Measurements from ENCODE around the gene MIF4GD.
A peak's percentile ranks its signal among the peaks of the same experiment; 100 is the strongest.

MIF4GD gene

DNA sequence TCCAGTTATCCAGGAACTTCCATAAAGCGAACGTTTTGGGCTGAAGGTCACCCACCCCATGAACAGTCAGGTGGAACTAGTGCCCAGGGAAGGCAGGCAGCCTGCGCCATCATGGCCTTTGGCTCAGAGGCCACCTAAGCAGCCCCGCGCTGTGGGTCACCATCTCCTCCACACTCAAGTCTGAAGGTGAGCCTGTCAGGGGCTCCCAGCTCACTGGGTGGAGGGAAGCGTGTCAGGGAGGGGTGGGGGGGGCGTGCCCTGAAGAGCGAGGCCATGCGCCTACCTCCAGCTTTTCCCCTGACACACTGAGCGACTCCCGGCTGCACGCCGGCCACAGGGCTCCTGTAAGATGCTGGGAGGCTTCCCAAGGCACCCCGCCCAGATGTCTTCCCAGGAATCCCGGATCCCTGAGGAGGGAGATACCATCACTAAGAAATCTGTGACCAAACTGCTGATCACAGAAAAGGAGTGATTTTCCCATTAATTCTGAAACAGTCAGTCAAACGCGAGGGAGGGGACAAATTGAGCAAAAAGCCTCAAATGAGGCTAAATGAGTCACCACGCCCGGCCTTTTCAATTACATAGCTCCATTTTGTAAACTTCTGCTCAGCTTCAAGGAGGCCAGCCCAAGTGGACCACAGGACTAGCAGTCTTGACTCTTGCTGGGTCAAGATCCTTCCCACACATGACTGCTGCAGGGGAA is 44.7 kb upstream of the MIF4GD start:
- TF ChIP-seq, protein P1, sequence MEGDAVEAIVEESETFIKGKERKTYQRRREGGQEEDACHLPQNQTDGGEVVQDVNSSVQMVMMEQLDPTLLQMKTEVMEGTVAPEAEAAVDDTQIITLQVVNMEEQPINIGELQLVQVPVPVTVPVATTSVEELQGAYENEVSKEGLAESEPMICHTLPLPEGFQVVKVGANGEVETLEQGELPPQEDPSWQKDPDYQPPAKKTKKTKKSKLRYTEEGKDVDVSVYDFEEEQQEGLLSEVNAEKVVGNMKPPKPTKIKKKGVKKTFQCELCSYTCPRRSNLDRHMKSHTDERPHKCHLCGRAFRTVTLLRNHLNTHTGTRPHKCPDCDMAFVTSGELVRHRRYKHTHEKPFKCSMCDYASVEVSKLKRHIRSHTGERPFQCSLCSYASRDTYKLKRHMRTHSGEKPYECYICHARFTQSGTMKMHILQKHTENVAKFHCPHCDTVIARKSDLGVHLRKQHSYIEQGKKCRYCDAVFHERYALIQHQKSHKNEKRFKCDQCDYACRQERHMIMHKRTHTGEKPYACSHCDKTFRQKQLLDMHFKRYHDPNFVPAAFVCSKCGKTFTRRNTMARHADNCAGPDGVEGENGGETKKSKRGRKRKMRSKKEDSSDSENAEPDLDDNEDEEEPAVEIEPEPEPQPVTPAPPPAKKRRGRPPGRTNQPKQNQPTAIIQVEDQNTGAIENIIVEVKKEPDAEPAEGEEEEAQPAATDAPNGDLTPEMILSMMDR (IDR thresholded peaks at IDR 0.05; ENCODE audit: control extremely low read depth, extremely low read depth, low read depth, missing control alignments): no peak
- CTCF ChIA-PET: interaction anchor here (0.7 to 2.9 kb wide), 15 partner anchors 8 to 202 kb away, joined by 3 to 12 read pairs (median 4); partner anchors contain the start of genes MIF4GD and SLC25A19
- peak; percentile 56 for DNase-seq (ENCODE audit: extremely low spot score)
- POLR2A ChIA-PET: interaction anchor here (1.0 to 1.7 kb wide), 5 partner anchors 19 to 90 kb away, joined by 3 to 14 read pairs (median 6); partner anchors contain the start of genes MIF4GD and SLC25A19

DNA sequence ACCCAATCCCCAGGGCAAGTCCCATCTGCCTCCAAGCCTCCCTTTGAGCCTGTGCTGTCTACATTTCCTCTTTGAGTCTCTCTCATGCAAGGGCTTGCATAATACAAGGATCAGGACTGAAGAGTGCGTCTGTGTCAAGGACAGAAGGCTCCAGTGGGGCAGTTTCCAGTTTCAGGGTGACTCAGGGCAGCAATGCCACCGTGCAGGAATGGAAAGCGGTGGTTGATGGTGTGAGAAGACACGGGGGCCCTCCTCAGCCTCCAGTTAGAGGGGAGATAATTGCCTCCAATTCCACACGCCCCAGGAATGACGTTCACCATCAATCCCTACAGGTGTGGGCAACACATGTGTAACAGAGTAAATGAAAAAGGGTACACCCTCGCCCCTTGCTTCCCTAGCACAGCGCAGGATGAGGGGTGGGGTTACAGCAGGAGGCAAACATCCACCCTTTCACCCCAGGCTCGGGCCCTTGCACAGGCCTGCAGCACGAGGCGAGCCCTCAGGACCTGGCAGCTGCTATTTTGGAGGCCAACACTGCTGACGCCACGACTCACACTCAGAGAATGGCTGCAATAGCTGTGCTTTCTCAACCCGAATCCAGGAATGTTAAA is 43.0 kb upstream of the MIF4GD start:
- CTCF ChIA-PET: interaction anchor here (1.2 to 1.6 kb wide), 2 partner anchors 43 to 89 kb away, joined by 3 to 4 read pairs; partner anchors contain the start of gene MIF4GD

GRCh38 chr17:75308732-75309629 is 38.0 kb upstream of the MIF4GD start:
- ChIA-PET POLR2A (interaction anchor here (0.8 to 1.1 kb wide), 2 partner anchors 11 to 13 kb away, joined by 3 read pairs; no protein-coding TSS in a partner anchor), CTCF (interaction anchor here (0.7 to 3.1 kb wide), 6 partner anchors 8 to 88 kb away, joined by 3 to 19 read pairs (median 6); partner anchors contain the start of gene MIF4GD)
- no peak for DNase-seq (ENCODE audit: extremely low spot score)
- TF ChIP-seq, protein P1 (IDR thresholded peaks at IDR 0.05; ENCODE audit: control extremely low read depth, extremely low read depth, low read depth, missing control alignments): no peak

More for the DNA sequence above, 43.0 kb upstream of the MIF4GD start:
- POLR2A ChIA-PET: no interaction called here
- TF ChIP-seq, protein P1 (IDR thresholded peaks at IDR 0.05; ENCODE audit: control extremely low read depth, extremely low read depth, low read depth, missing control alignments): no peak
- peak; percentile 64 for DNase-seq (ENCODE audit: extremely low spot score)

DNA sequence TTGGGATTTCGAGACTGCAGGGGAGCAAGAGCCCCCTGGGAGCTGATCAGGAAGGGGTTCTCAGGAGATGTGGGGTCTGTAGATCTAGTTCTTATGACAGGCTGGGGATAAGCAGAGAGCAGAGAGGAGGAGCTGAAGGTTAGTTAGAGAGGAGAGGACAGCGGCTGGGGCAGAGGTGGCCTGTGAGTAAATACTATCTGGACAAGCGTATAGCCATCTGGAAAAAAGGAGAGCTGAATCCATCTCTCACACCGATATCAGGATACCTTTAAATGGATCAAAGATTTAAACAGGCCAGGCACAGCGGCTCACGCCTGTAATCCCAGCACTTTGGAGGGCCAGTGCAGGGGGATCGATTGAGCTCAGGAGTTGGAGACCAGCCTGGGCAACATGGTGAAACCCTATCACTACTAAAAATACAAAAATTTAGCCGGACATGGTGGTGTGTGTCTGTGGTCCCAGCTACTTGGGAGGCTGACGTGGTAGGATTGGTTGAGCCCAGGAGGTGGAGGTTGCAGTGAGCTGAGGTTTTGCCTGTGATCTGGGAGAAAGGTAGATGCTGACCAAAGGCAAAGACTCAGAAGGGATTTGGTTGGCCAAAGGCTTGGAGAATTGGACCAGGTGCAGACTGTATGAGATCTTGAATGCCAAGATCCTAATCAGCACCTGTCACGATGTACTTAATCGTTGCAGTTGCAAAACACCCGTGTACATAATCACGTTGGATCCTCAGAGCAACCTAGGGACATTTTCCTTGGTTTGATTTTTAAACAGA is 37.1 kb upstream of the MIF4GD start:
- DNase-seq (ENCODE audit: extremely low spot score): no peak
- CTCF ChIA-PET: interaction anchor here (0.7 to 3.1 kb wide), 6 partner anchors 8 to 89 kb away, joined by 3 to 19 read pairs (median 6); partner anchors contain the start of gene MIF4GD
- TF ChIP-seq, protein P1 (IDR thresholded peaks at IDR 0.05; ENCODE audit: control extremely low read depth, extremely low read depth, low read depth, missing control alignments): no peak
- POLR2A ChIA-PET: no interaction called here

DNA sequence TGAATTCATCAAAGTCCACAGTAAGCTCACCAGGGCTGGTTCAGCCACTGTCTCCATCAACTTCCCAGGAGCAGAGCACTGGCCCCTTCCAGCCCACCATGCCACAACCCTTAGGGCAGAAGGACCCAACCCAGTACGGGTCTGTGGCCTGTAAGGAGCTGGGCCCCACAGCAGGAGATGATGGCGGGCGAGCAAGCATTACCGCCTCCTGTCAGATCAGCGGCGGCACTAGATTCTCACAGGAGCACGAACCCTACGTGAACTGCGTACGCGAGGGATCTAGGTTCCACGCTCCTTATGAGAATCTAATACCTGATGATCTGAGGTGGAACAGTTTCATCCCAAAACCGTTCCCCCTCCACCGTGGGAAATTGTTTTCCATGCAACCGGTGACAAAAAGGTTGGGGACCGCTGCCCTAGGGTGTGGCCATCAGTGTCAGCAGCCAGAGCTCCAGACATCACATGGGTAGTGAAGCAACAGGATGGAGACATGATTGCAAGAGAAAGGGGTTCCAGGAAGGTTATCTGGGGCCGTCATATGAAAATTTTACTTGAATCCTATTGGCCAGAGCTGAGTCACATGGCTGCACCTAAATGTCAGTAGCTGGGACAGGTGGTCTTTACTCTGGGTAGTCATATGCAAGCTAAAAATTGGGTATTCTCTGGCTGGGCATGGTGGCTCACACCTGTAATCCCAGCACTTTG is 30.6 kb upstream of the MIF4GD start:
- CTCF ChIA-PET: interaction anchor here (1.1 to 1.9 kb wide), 3 partner anchors 14 to 94 kb away, joined by 3 to 4 read pairs (median 4); no protein-coding TSS in a partner anchor
- POLR2A ChIA-PET: no interaction called here
- TF ChIP-seq, protein P1 (IDR thresholded peaks at IDR 0.05; ENCODE audit: control extremely low read depth, extremely low read depth, low read depth, missing control alignments): no peak
- DNase-seq (ENCODE audit: extremely low spot score): no peak

Data from GM10248 (cell line).